Activated CD4-positive, alpha-beta T cell treated with anti-CD3 and anti-CD28 coated beads for 36 hours (primary cell): ENCODE data around the gene NAA60. TPM values are rescaled to one million over a fixed set of nuclear protein-coding genes. Genes with fewer than 3 reads are reported as not detected.
"Not testable (repeated sequence)": the region's sequence is repeated elsewhere in the genome, so short reads cannot be mapped to it uniquely, and the experiment has no call there.

Source experiments
- ATAC-seq: fragments of 200-7000 bp; cut with Tn5 transposase; one replicate; pipeline ENCODE4 v1.10.0; 2021; ENCODE audit warnings: mild to moderate bottlenecking, moderate library complexity
- CTCF ChIA-PET: fragments of 350-600 bp; sonication (Branson Sonifier 250); formaldehyde crosslinking; loops from one replicate; lab custom pipeline; 2021; ENCODE audit warnings: antibody characterized with exemption; lab: Charles Lee
- POLR2A ChIA-PET: fragments of 350-600 bp; sonication (Branson Sonifier 250); formaldehyde crosslinking; loops from one replicate; lab custom pipeline; 2021; ENCODE audit warnings: antibody characterized with exemption, inconsistent platforms; lab: Charles Lee
- DNase-seq: peaks from one replicate; pipeline ENCODE4 v3.0.0-alpha.2; 2020
- H3K27ac Mint-ChIP-seq: one replicate; pipeline ENCODE4 v1.8.0; 2021; ENCODE audit warnings: mixed read lengths
- H3K27me3 Mint-ChIP-seq: one replicate; pipeline ENCODE4 v1.8.0; 2021; ENCODE audit warnings: mixed read lengths
- H3K36me3 Mint-ChIP-seq: one replicate; pipeline ENCODE4 v1.8.0; 2021; ENCODE audit warnings: low read depth, mixed read lengths
- H3K4me1 Mint-ChIP-seq: one replicate; pipeline ENCODE4 v1.8.0; 2021; ENCODE audit warnings: mixed read lengths
- H3K4me3 Mint-ChIP-seq: one replicate; pipeline ENCODE4 v1.8.0; 2021; ENCODE audit warnings: mild to moderate bottlenecking, moderate library complexity, mixed read lengths
- H3K9me3 Mint-ChIP-seq: one replicate; pipeline ENCODE4 v1.8.0; 2021; ENCODE audit warnings: low read depth, mixed read lengths
- intact Hi-C, 2 experiments: fragments of 100-400 bp; cut with DNase I in 1 of 2; cut with micrococcal nuclease in 1 of 2; formaldehyde crosslinking; loops; one replicate each; pipeline versions ENCODE4 v1.14.2 to v1.15.1; 2022 to 2024; cut with DNase I, micrococcal nuclease
- total RNA-seq, 2 experiments: library from RNA; stranded (reverse); gene quantifications; one replicate each; pipeline ENCODE4 v1.2.3, GENCODE V29; 2021

NAA60 gene
- total RNA-seq, 2 experiments from 2014 or later: 25.9 to 38.9 TPM

DNA sequence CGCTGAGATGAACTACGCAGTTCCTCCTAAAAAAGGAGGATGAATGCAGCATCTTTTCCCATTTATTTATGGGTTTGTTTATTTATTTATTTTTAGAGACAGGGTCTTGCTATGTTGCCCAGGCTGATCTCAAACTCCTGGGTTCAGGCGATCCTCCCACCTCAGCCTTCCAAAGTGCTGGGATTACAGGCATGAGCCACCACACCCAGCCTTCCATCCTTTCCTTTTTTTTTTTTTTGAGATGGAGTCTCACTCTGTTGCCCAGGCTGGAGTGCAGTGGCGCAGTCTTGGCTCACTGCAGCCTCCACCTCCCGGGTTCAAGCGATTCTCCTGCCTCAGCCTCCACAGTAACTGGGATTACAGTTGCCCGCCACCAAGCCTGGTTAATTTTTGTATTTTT is 31.4 kb downstream of the NAA60 start:
- intact Hi-C loops, ATAC-seq, POLR2A ChIA-PET, DNase-seq, H3K9me3 Mint-ChIP-seq, H3K27me3 Mint-ChIP-seq, H3K27ac Mint-ChIP-seq, H3K4me3 Mint-ChIP-seq: not testable (repeated sequence)
- CTCF ChIA-PET: interaction anchor here (0.6 to 1.2 kb wide), 2 partner anchors 24 to 82 kb away, joined by 3 to 4 read pairs; no protein-coding TSS in a partner anchor
- H3K4me1 Mint-ChIP-seq: peaks cover 15% of the 10 kb centered on the region
- peaks cover 19% of the 10 kb centered on the region for H3K36me3 Mint-ChIP-seq

DNA sequence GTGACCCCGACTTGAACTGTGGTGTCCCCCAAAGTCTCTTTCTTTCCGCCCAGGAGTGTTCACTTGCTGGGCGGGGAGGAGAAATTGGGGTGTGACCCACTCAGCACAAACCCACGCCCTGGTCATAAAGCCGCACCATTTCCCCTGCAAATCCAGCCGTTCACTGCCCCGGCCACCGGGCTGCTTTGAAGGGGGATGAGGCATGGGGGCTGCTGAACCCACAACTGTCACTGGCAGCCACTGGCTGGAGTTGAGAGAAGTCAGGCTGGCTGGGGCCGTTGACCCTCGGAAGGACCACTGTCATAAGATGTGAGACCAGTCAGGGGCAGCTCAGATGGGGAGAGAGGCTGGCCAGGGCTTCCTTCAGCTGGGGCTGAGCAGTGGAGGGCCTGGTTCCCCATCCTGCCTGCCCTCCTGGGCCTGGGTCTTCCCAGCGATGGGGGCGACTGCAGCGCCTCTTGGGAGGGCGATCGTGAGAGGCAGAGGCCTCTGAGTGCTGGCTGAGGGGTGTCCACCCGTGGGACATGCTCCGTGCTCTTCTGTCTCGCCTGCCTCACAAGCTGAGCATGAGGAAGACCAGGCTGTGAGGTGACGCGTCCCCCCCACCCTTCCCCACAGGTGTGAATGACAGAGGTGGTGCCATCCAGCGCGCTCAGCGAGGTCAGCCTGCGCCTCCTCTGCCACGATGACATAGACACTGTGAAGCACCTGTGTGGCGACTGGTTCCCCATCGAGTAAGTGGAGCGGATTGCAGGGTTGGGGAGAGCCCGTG is 32.3 kb downstream of the NAA60 start:
- Mint-ChIP-seq H3K9me3 (no peaks in the 10 kb centered on the region), H3K36me3 (peaks cover 21% of the 10 kb centered on the region), H3K4me3 (no peak overlapping the region), H3K27ac (no peak overlapping the region), H3K27me3 (no peaks in the 10 kb centered on the region), H3K4me1 (peaks cover 15% of the 10 kb centered on the region)
- DNase-seq (no peak), ATAC-seq (no peak)
- intact Hi-C loops: no loop called here
- POLR2A ChIA-PET: no interaction called here
- CTCF ChIA-PET: no interaction called here

DNA sequence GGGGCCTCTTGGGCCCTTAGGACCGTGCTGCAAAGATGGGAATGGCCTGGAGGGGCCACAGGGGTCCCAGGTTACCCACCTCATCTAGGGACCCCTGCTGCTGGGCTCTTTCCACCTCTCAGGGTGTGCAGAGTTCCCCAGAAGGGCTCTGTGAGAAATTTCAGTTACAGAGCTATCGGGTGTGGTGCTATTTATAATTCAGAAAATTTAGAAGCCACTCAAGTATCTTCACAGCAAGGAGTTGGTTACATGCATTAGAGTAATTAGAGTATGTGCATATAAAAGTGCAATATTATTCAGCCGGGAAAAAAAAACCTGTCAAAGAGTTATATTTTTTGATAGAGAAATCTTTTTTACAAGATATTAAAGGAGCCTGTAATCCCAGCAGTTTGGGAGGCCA is 32.9 kb downstream of the NAA60 start:
- ATAC-seq (no peak), DNase-seq (no peak)
- intact Hi-C loops: no loop called here
- POLR2A ChIA-PET: no interaction called here
- Mint-ChIP-seq H3K27ac (no peak overlapping the region), H3K4me3 (no peak overlapping the region), H3K36me3 (peaks cover 24% of the 10 kb centered on the region), H3K4me1 (peaks cover 15% of the 10 kb centered on the region), H3K27me3 (no peaks in the 10 kb centered on the region), H3K9me3 (no peaks in the 10 kb centered on the region)
- CTCF ChIA-PET: no interaction called here

DNA sequence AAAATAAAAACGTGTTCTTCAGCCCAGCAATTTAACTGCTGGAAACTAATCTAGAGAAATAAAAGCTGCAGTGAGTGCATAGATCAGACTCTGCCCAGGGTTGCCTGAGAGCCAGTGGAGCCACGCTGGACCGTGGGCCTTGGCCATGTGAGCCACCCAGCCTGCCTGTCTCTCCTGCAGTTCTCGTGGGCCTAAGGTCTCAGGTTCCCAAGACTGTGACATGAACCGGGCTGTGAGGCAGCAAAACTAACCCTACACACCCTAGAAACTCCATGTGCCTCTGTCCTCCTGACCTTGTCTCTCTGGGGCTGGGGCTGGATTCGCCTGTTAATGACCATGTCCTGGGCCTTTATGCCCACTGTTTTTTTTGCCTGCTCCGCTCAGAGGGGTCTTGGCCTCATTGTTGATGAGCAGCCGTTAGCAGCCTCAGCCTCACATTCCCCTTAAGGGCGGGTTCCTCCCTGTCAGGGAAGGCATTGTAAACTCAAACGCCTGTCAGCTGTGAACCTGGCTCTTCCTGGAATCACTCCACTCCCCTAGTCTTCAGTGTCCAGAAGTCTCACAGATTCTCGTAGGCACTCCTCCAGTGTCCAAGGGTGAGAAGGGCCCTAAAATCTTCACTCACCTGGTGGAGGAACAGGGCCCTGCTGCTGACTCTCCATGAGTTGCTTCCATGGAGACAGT is 34.9 kb downstream of the NAA60 start:
- DNase-seq (no peak), ATAC-seq (no peak)
- H3K9me3 Mint-ChIP-seq: no peaks in the 10 kb centered on the region
- POLR2A ChIA-PET: no interaction called here
- no peaks in the 10 kb centered on the region for H3K27me3 Mint-ChIP-seq
- H3K4me1 Mint-ChIP-seq: peaks cover 2% of the 10 kb centered on the region
- H3K27ac Mint-ChIP-seq: no peak overlapping the region
- peaks cover 25% of the 10 kb centered on the region for H3K36me3 Mint-ChIP-seq
- H3K4me3 Mint-ChIP-seq: no peak overlapping the region
- intact Hi-C loops: no loop called here
- CTCF ChIA-PET: no interaction called here

DNA sequence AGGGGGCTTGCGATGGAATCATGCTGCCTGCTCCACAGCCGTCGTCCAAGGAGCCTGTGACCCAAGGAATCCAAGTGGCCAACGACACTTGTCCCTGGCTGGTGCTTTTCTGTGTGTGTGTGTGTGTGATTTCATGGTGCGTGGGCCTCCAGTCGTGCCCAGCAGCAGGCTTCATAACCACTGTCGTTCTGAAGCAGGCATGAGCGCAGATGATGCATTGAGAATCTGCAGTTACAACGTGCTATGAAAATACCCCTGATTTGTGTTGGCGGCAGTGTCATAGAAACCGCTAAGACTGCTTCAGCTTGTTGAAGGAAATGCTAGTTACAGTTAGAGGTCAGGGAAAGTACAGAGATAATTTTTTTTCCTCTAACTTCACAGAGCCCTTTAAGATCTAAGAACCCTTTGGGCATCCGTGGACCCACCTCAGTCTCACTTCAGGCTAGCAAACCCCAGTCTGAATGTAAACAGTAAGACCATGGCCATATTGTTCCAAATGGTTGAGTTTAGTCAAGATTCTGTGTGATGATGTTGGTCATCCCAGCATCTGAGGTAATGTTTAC is 36.3 kb downstream of the NAA60 start:
- H3K4me1 Mint-ChIP-seq: no peaks in the 10 kb centered on the region
- ATAC-seq: peak; percentile 71
- no peak overlapping the region for H3K4me3 Mint-ChIP-seq
- H3K27ac Mint-ChIP-seq: peak overlapping the region; percentile 25
- intact Hi-C loops: no loop called here
- ChIA-PET CTCF (interaction anchor here (0.7 kb wide), 1 partner anchor 20 kb away, joined by 3 read pairs; no protein-coding TSS in a partner anchor), POLR2A (interaction anchor here (1.4 kb wide), 1 partner anchor 23 kb away, joined by 3 read pairs; no protein-coding TSS in a partner anchor)
- DNase-seq: no peak
- H3K27me3 Mint-ChIP-seq: no peaks in the 10 kb centered on the region
- no peaks in the 10 kb centered on the region for H3K9me3 Mint-ChIP-seq
- H3K36me3 Mint-ChIP-seq: peaks cover 32% of the 10 kb centered on the region

DNA sequence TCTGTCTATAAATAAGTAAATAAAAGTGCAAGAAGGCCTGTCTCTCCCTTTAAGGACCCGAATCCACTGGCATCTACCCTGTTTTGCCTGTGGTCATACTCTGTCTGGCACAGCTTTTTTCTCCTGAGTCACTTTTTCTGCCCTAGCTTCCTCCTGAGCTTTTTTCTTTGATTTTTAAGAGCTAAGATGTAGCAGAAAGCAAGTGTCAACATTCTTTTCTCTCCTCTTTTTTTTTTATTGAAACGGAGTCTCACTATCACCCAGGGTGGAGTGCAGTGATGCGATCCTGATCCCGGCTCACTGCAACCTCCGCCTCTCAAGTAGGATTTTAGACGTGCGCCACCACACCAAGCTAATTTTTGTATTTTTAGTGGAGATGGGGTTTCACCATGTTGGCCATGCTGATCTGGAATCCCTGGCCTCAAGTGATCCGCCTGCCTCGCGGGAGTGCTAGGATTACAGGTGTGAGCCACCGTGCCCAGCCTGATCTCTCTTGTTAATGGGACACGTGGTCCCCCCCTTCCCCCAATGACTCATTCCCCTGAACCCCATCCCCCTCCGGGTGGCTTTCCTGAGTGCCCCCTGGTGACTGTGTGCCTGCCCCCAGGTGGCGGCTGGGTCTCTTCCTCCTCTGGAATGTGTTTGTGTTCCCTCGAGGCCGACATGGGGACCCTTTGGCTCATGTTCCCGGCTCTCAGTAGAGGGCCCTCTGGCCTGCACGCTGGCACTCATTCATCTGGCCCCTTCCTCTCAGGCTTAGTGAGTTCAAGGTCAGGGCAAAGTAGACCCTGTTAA is 37.6 kb downstream of the NAA60 start:
- H3K27ac Mint-ChIP-seq: peak overlapping the region; percentile 15
- H3K36me3 Mint-ChIP-seq: peaks cover 34% of the 10 kb centered on the region
- no peak for ATAC-seq
- ChIA-PET POLR2A (interaction anchor here (0.6 kb wide), 1 partner anchor 54 kb away, joined by 3 read pairs; no protein-coding TSS in a partner anchor), CTCF (no interaction called here)
- no peak overlapping the region for H3K4me3 Mint-ChIP-seq
- H3K4me1 Mint-ChIP-seq: no peaks in the 10 kb centered on the region
- H3K27me3 Mint-ChIP-seq: no peaks in the 10 kb centered on the region
- H3K9me3 Mint-ChIP-seq: no peaks in the 10 kb centered on the region
- intact Hi-C loops: no loop called here
- DNase-seq: no peak

DNA sequence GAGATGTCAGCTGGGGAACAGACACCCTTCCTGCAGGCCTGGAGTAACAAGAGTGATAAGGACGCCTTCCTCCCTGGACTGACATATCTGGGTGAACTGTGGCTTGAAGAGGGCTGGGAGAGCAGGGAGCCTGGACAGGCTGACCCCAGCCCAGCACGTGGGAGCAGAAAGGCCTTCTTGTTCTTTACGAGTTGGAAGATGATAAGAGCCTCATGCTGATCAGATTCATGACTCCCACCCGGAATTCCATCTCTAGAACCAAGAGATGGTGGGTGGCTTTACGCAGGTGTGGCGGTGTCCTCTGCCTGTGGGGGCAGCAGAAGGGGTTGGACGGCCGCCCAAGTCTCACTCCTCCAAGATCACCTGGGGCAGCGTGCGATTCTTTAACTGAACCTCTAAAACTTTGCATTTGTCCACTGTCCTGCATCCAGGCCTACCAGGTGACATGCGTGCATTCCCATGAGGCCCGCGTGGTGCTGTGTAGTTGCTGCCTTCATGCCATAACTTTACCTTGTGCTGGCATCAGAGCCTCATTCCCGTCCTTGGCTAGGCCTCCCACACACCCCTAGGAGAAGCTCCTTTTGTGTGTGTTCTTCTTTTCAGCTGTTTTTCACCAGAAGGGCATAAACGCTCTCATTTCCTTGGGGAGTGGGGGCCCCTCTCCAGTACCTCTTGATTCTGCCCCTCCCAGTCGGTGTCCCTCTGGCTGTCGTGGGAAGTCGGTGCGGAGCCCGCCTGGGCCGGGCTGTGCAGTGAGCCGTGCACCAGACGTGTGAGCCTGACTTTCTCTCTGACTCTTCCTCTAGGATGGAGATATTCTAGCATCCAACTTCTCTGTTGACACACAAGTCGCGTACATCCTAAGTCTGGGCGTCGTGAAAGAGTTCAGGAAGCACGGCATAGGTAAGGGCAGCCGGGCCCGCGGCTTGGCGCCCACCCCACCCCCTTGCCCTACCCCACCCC is 38.5 kb downstream of the NAA60 start:
- ChIA-PET CTCF (interaction anchor here (1.1 kb wide), 1 partner anchor 45 kb away, joined by 3 read pairs; no protein-coding TSS in a partner anchor), POLR2A (no interaction called here)
- Mint-ChIP-seq H3K4me1 (no peaks in the 10 kb centered on the region), H3K4me3 (no peak overlapping the region), H3K27me3 (no peaks in the 10 kb centered on the region), H3K36me3 (peaks cover 34% of the 10 kb centered on the region), H3K9me3 (no peaks in the 10 kb centered on the region), H3K27ac (no peak overlapping the region)
- no peak for ATAC-seq
- intact Hi-C loops: no loop called here
- DNase-seq: no peak

DNA sequence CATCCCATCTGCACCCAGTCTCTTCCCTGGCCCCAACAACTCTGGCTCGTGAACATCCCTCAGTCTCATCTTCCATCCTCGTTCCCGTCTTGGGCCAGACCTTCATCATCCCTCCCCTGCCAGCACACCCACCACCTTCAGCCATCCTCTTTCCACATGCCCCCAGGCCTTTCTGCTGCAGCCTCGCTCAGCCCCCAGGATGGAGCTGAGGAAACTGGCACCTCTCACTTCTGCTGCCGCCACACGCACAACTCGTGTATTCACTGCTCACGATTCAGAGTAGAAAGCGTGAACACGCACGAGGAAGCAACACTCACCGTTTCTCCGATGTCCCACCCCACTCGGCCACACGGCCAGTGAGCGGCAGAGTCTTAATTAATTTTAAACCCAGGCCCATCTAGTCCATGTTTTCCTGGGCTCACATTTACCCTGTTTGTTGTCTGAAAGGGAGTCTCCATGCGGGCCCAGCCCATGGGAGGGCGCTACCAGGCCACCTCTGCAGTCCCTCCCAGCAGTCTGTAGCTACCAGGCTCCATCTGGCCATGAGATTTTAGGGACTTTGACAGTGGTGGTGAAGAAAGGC is 39.3 kb downstream of the NAA60 start:
- intact Hi-C loops: no loop called here
- H3K27me3 Mint-ChIP-seq: no peaks in the 10 kb centered on the region
- ChIA-PET POLR2A (no interaction called here), CTCF (interaction anchor here (1.1 kb wide), 1 partner anchor 44 kb away, joined by 3 read pairs; no protein-coding TSS in a partner anchor)
- H3K4me3 Mint-ChIP-seq: no peak overlapping the region
- no peak for ATAC-seq
- H3K4me1 Mint-ChIP-seq: no peaks in the 10 kb centered on the region
- no peak overlapping the region for H3K27ac Mint-ChIP-seq
- peaks cover 34% of the 10 kb centered on the region for H3K36me3 Mint-ChIP-seq
- no peak for DNase-seq
- H3K9me3 Mint-ChIP-seq: no peaks in the 10 kb centered on the region

DNA sequence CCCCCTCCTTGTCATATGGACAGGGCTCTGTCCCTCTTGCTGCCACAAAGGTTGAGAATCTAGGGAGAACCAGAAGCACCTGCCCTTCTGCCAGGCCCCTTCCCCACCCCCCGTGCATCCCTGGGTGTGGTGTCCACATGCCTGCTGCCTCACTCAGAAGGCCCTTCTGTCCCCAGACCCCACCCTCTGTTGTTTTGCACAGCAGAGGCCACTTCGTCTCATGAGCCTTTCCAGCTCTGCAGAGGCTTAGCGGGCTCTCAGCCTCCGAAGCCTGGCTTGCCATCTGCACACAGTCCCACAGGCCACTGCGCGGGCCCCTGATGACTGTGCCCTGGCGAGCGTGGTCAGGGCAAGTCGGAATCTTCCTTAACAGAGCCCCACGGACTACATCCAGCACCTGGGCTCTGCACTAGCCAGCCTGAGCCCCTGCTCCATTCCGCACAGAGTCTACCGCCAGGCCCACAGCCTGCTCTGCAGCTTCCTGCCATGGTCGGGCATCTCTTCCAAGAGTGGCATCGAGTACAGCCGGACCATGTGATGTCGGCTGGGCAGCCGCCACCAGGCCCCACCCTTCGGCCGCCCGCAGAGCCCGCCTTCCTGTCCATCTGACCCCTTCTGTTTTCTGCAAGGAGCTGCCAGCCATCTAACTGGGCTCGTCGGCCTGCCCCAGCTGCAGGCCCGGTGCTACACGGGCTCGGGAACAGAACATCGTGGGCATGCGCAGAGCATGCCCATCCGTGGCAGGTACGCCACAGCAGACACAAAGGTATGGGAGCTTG is 41.0 kb downstream of the NAA60 start:
- no peak for ATAC-seq
- Mint-ChIP-seq H3K4me3 (no peak overlapping the region), H3K27me3 (no peaks in the 10 kb centered on the region), H3K9me3 (no peaks in the 10 kb centered on the region), H3K36me3 (peaks cover 27% of the 10 kb centered on the region), H3K4me1 (no peaks in the 10 kb centered on the region), H3K27ac (no peak overlapping the region)
- no peak for DNase-seq
- POLR2A ChIA-PET: no interaction called here
- CTCF ChIA-PET: no interaction called here
- intact Hi-C loops: no loop called here
